Stomach (tissue), 4 donors: ENCODE data around the gene ITGAD.

Source experiments
- CTCF ChIP-seq, 7 experiments: fragments of 450-650 bp in 4 of 7; fragments of 200-600 bp in 3 of 7; sonication (generic) in 3 of 7; IDR thresholded peaks; one replicate each; pipeline ENCODE4 v1.5.1; 2016 to 2019; ENCODE audit warnings: antibody characterized with exemption in 7 of 7, control low read depth in 2 of 7, mild to moderate bottlenecking in 1 of 7
- EP300 ChIP-seq: sonication (generic); formaldehyde crosslinking; IDR thresholded peaks from one replicate; pipeline ENCODE4 v1.6.1; 2017; ENCODE audit warnings: antibody characterized with exemption
- POLR2A ChIP-seq, 4 donors: fragments of 450-650 bp; IDR thresholded peaks; one replicate each; pipeline ENCODE4 v1.6.1; 2016; ENCODE audit warnings: antibody characterized with exemption in 4 of 4, control low read depth in 2 of 4, mild to moderate bottlenecking in 1 of 4, moderate library complexity in 1 of 4
- POLR2AphosphoS5 ChIP-seq, 3 donors: sonication (generic); formaldehyde crosslinking; IDR thresholded peaks; one replicate each; pipeline ENCODE4 v1.6.1; 2016; ENCODE audit warnings: antibody characterized with exemption in 3 of 3

GRCh38 chr16:31474773-31475738 is 81.9 kb downstream of the ITGAD start:
- TF ChIP-seq CTCF (IDR thresholded peaks at IDR 0.05) = no peak
- no peak for TF ChIP-seq POLR2AphosphoS5 (IDR thresholded peaks at IDR 0.05)
- no peak for TF ChIP-seq POLR2A (IDR thresholded peaks at IDR 0.05)
- no peak for TF ChIP-seq EP300
